ENCODE measurements around the gene EWSR1. TPM values are rescaled to one million over a fixed set of nuclear protein-coding genes. Genes with fewer than 3 reads are reported as not detected.

Gene EWSR1
- 77.2 and 90.8 TPM in 2 replicates for total RNA-seq

DNA sequence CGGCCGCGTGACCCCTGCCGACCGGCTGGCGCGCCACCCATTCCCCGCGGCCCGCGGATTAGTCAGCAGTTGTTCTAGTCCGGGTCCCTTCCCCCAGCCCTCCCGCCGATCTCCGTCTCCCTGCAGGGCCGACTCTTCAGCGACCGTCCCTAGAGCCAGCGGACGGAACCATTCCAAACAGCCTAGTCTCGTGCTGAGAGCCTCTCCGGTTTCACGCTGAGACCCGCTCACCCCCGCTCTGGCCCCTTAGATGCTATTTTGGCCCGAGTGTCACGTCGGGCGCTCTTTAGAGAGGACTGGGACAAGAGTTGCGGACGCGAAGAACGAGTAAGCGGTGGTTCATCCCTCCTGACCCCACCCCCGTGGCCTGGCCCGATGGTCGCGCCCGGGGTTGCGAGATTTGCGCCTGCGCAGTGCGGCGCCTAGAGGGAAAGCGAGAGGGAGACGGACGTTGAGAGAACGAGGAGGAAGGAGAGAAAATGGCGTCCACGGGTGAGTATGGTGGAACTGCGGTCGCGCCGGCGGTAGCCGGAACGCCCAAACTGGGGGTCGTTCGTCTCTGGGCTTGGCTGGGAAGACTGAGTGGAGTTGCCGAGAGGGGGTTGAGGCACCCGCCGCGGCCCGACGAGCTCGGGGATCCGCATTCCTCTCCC lies at the start of gene EWSR1, which contains the start of gene RHBDD3:
EWSR1 (plus strand) TSS at position 411 of the 653 bp plus-strand sequence; CDS start at position 480, 69 bp downstream.
RHBDD3 (minus strand) TSS at position 124 of the 653 bp plus-strand sequence. CDS start 2,355 bp downstream, outside the sequence.

GRCh38 chr22:29306175-29306834 lies 38.2 kb downstream of the EWSR1 start, which contains the start of gene GAS2L1:
Gene GAS2L1, plus strand, starts transcription at chr22:29306650. Its CDS starts 1,456 bp downstream, at chr22:29308106.

DNA sequence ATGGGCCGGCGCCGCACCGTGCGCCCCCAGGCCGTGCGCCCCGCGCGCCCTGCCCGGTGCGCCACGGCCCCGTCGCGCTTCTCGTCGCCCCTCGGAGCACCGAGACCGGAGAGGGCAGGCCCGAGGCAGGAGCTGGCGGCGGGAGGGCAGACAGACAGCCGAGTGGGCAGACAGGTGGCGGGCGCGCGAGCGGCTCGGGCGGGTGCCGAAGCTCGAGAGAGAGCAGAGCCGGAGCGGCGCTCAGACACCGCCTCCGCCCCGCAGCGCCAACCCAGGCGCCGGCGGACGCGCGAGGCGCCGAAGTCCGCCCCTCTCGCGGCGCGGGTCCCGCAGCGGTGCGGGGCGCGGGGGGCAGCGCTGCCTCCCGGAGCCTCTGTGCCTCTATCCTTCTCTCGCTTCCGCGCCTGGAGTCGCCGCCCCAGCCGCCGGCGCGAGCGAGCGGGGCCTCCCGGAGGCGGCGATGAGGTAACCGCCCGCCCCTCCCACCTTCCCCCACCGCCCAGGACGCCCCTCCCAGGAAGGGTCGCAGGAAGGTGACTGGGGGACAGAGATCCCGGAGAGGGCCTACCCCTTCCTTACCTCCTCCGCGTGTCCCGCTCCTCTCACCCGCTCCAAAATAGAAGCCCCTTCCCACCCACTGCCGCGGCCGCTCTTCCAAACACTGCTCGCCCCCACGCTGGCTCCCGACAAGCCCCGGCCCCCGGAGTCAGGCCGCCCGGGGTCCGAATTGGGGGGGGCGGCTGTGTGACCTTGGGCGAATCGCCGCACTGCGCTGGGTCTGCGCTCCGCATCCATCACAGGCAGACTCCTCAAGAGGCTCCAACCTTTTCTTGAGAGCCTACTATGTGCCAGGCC lies 47.4 kb downstream of the EWSR1 start, which contains the start of gene RASL10A:
RASL10A (minus strand) TSS at position 412 of the 855 bp plus-strand sequence. CDS start 451 bp downstream, outside the sequence.

Other genes starting within 250 kb of the EWSR1 start
- gene C22orf31, start 206.4 kb upstream of the EWSR1 start, total RNA-seq, result not detected in 2 replicates
- 8.9 and 9.4 TPM in 2 replicates for gene KREMEN1, start 195.2 kb upstream of the EWSR1 start, total RNA-seq
- gene EMID1, start 62.4 kb upstream of the EWSR1 start, total RNA-seq, result 0.56 and 1.8 TPM in 2 replicates
- 25.6 and 25.7 TPM in 2 replicates for gene RHBDD3, start 287 bp upstream of the EWSR1 start, total RNA-seq
- gene GAS2L1, start 38.4 kb downstream of the EWSR1 start, total RNA-seq, result 16.2 and 16.6 TPM in 2 replicates
- not detected in 2 replicates for gene RASL10A, start 47.4 kb downstream of the EWSR1 start, total RNA-seq
- 31.1 and 32.0 TPM in 2 replicates for gene AP1B1, start 120.3 kb downstream of the EWSR1 start, total RNA-seq
- not detected in 2 replicates for gene RFPL1, start 170.3 kb downstream of the EWSR1 start, total RNA-seq
- 0.94 and 1.7 TPM in 2 replicates for gene NEFH, start 211.9 kb downstream of the EWSR1 start, total RNA-seq

Data from cardiac ventricle fibroblast (primary cell).